ENCODE measurements around the gene MCRIP1. TPM values are rescaled to one million over a fixed set of nuclear protein-coding genes. Genes with fewer than 3 reads are reported as not detected.
A peak's percentile ranks its signal among the peaks of the same experiment; 100 is the strongest.

The MCRIP1 gene
- total and polyA plus RNA-seq, 2 of the 13 experiments (the other 11 are each of a cell fraction or from before 2014, with no cell fraction given) = 79.7 to 84.9 TPM

GRCh38 chr17:81868674-81869220, 35.7 kb upstream of the MCRIP1 start (continued):
- TF ChIP-seq ZNF343 (CRISPR knock-in tag; IDR thresholded peaks at IDR 0.05) = peak; percentile 51; the same call in 1 of the 2 replicates
- no peak; the same call in 1 of the 2 replicates for TF ChIP-seq TMF1 (CRISPR knock-in tag; IDR thresholded peaks at IDR 0.05; ENCODE audit: low read depth)
- 0 out of 2 replicates have a peak, but pooled peaks have one; percentile 61 for TF ChIP-seq DZIP1 (CRISPR knock-in tag; IDR thresholded peaks at IDR 0.05)
- TF ChIP-seq PATZ1 (CRISPR knock-in tag; IDR thresholded peaks at IDR 0.05) = peak; percentile 40; the same call in 1 of the 2 replicates
- TF ChIP-seq POLR2AphosphoS5 (IDR thresholded peaks at IDR 0.05; ENCODE audit: low read depth, low read length) = peak; percentile 56; the same call in 1 of the 2 replicates
- TF ChIP-seq ZNF253 (CRISPR knock-in tag; IDR thresholded peaks at IDR 0.05; ENCODE audit: borderline replicate concordance) = peak; percentile 55; the same call in 1 of the 2 replicates
- TF ChIP-seq ATF3 (CRISPR knock-in tag; IDR thresholded peaks at IDR 0.05) = 0 out of 2 replicates have a peak, but pooled peaks have one; percentile 7
- TF ChIP-seq PRPF4 (IDR thresholded peaks at IDR 0.05; ENCODE audit: low read depth, low read length, poor library complexity, severe bottlenecking) = peak; percentile 76
- 0 out of 2 replicates have a peak, but pooled peaks have one; percentile 7 for TF ChIP-seq ZNF121 (CRISPR knock-in tag; IDR thresholded peaks at IDR 0.05)
- TF ChIP-seq TFDP2 (CRISPR knock-in tag; IDR thresholded peaks at IDR 0.05) = no peak
- TF ChIP-seq TEAD3 (CRISPR knock-in tag; optimal IDR thresholded peaks at IDR 0.05; ENCODE audit: borderline replicate concordance) = peak; percentile 6
- peak; percentile 14 for TF ChIP-seq SRSF1 (optimal IDR thresholded peaks at IDR 0.05; ENCODE audit: low read depth, low read length)
- TF ChIP-seq KAT8 (CRISPR knock-in tag; IDR thresholded peaks at IDR 0.05) = peak; percentile 4; the same call in 1 of the 2 replicates
- TF ChIP-seq ZNF674 (CRISPR knock-in tag; IDR thresholded peaks at IDR 0.05; ENCODE audit: low read depth) = no peak
- peak; percentile 86; the same call in 1 of the 2 replicates for TF ChIP-seq PCBP1 (IDR thresholded peaks at IDR 0.05; ENCODE audit: borderline replicate concordance, low read depth, low read length)
- TF ChIP-seq PHF20 (CRISPR knock-in tag; IDR thresholded peaks at IDR 0.05) = 0 out of 2 replicates have a peak, but pooled peaks have one; percentile 34
- peak; percentile 22; the same call in 1 of the 2 replicates for TF ChIP-seq CHD4 (IDR thresholded peaks at IDR 0.05; ENCODE audit: borderline replicate concordance, low read length)
- TF ChIP-seq HNRNPH1 (optimal IDR thresholded peaks at IDR 0.05; ENCODE audit: low read depth, low read length) = peak; percentile 29
- TF ChIP-seq SP1 (IDR thresholded peaks at IDR 0.05) = no peak
- 0 out of 2 replicates have a peak, but pooled peaks have one; percentile 12 for TF ChIP-seq SP1 (CRISPR knock-in tag; IDR thresholded peaks at IDR 0.05)
- TF ChIP-seq KLF16 (CRISPR knock-in tag; IDR thresholded peaks at IDR 0.05) = 0 out of 4 replicates have a peak, but pooled peaks of 1 of the 2 experiments have one; percentile 24
- 0 out of 2 replicates have a peak, but pooled peaks have one; percentile 60 for TF ChIP-seq ZNF432 (CRISPR knock-in tag; IDR thresholded peaks at IDR 0.05; ENCODE audit: borderline replicate concordance)
- TF ChIP-seq FIP1L1 (IDR thresholded peaks at IDR 0.05; ENCODE audit: borderline replicate concordance, insufficient read depth, low read depth, low read length) = 0 out of 2 replicates have a peak, but pooled peaks have one; percentile 33
- TF ChIP-seq U2AF2 (IDR thresholded peaks at IDR 0.05; ENCODE audit: low read depth, low read length) = peak; percentile 9; the same call in 1 of the 2 replicates
